ENCODE results near the gene CDH20. TPM values are rescaled to one million over a fixed set of nuclear protein-coding genes. Genes with fewer than 3 reads are reported as not detected.

The CDH20 gene
- total RNA-seq, 1 donor from 2014 or later, result 0.24 TPM

- no peaks in the 10 kb centered on the region for H3K27me3 ChIP-seq (ENCODE audit: low read depth)
- H3K9me3 ChIP-seq, result no peaks in the 10 kb centered on the region
- ATAC-seq (no peak), DNase-seq (no peak)
- H3K27ac ChIP-seq, result no peak overlapping the region
- intact Hi-C loops (cut with DNase I), result no loop called here
- no peak for TF ChIP-seq CTCF (IDR thresholded peaks at IDR 0.05)
- H3K36me3 ChIP-seq, result no peaks in the 10 kb centered on the region
- no peak overlapping the region for H3K4me3 ChIP-seq
- H3K4me1 ChIP-seq, result no peaks in the 10 kb centered on the region
Observed at GRCh38 chr18:61466736-61467135, 133.5 kb downstream of the CDH20 start.

GRCh38 chr18:61470031-61470674 lies 136.9 kb downstream of the CDH20 start:
- no peaks in the 10 kb centered on the region for H3K36me3 ChIP-seq
- intact Hi-C loops (cut with DNase I), result no loop called here
- no peaks in the 10 kb centered on the region for H3K9me3 ChIP-seq
- no peak for ATAC-seq
- DNase-seq, result no peak
- no peaks in the 10 kb centered on the region for H3K4me1 ChIP-seq
- TF ChIP-seq CTCF (IDR thresholded peaks at IDR 0.05), result no peak
- H3K4me3 ChIP-seq, result no peak overlapping the region
- H3K27ac ChIP-seq, result no peak overlapping the region
- peaks cover 4% of the 10 kb centered on the region for H3K27me3 ChIP-seq (ENCODE audit: low read depth)

DNA sequence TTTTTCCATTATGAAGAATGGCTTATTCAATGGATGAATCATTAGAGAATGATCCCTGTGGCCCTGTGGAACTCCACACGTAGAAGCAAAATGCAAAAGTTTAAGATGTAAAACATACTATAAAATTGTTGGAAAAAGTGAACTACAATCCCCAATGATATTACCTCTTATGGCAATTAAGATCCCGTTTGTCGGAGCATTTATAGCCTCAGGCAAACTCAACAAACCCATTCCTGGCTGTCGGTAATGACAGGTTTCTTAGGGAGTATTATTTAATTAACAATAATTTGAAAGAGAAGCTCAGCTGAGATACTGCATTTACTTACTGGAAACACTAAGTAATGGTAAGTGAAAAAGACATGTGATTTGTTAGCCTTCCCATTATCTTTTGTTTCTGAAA lies 138.3 kb downstream of the CDH20 start:
- Histone ChIP-seq H3K9me3 (no peaks in the 10 kb centered on the region), H3K27ac (no peak overlapping the region), H3K4me1 (no peaks in the 10 kb centered on the region), H3K36me3 (no peaks in the 10 kb centered on the region), H3K27me3 (ENCODE audit: low read depth) (peaks cover 5% of the 10 kb centered on the region), H3K4me3 (no peak overlapping the region)
- no peak for ATAC-seq
- no peak for DNase-seq
- TF ChIP-seq CTCF (IDR thresholded peaks at IDR 0.05), result no peak
- intact Hi-C loops (cut with DNase I), result no loop called here

- Histone ChIP-seq H3K36me3 (no peaks in the 10 kb centered on the region), H3K27me3 (ENCODE audit: low read depth) (peaks cover 5% of the 10 kb centered on the region), H3K4me1 (no peaks in the 10 kb centered on the region), H3K9me3 (no peaks in the 10 kb centered on the region), H3K27ac (no peak overlapping the region), H3K4me3 (no peak overlapping the region)
- ATAC-seq, result no peak
- no peak for TF ChIP-seq CTCF (IDR thresholded peaks at IDR 0.05)
- no peak for DNase-seq
- intact Hi-C loops (cut with DNase I), result no loop called here
Observed at GRCh38 chr18:61471942-61472341, 138.7 kb downstream of the CDH20 start.

DNA sequence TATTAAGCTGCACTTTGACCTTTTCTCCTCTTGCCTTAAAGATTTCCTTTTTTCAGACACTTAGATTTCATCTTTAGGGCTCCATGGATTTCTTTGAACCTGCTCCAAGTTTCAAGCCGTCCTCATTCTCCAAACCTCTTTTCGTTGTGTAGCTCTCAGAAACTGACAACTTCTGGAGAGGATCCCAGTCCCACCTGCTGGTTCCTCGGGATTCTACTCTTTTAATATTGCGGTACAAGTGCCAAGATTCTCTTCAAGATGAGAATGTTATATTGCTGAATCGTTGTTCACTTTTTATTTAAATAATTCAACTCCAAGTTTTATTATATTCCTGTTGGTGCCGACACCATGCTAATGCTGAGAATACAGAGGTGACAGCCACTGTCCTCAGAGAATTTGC lies 141.1 kb downstream of the CDH20 start:
- Histone ChIP-seq H3K36me3 (no peaks in the 10 kb centered on the region), H3K9me3 (no peaks in the 10 kb centered on the region), H3K4me3 (no peak overlapping the region), H3K4me1 (no peaks in the 10 kb centered on the region), H3K27ac (no peak overlapping the region), H3K27me3 (ENCODE audit: low read depth) (peaks cover 5% of the 10 kb centered on the region)
- DNase-seq (no peak), ATAC-seq (no peak)
- TF ChIP-seq CTCF (IDR thresholded peaks at IDR 0.05), result no peak
- intact Hi-C loops (cut with DNase I), result no loop called here

Data from lower lobe of right lung (tissue), 2 donors.